Smooth muscle cell (in vitro differentiated cells): ENCODE results near the gene AK4. TPM values are rescaled to one million over a fixed set of nuclear protein-coding genes. Genes with fewer than 3 reads are reported as not detected.

Experiments
- DNase-seq: peaks from one replicate; lab custom pipeline; 2025; ENCODE audit not compliant: unreplicated experiment; lab: John Stamatoyannopoulos, UW
- H2AFZ ChIP-seq: fragments of 200-600 bp; sonication (generic); 2 replicates; pipeline ENCODE4 v1.6.0; 2016; ENCODE audit warnings: antibody characterized with exemption, low read depth, mild to moderate bottlenecking
- H3F3A ChIP-seq: fragments of 200-600 bp; sonication (generic); 2 replicates; pipeline ENCODE4 v1.6.0; 2017; ENCODE audit warnings: antibody characterized with exemption, low read depth
- H3K27ac ChIP-seq: fragments of 200-600 bp; sonication (generic); 2 replicates; pipeline ENCODE4 v1.5.1; 2016; ENCODE audit warnings: low read depth, mild to moderate bottlenecking
- H3K27me3 ChIP-seq: fragments of 200-600 bp; sonication (generic); 2 replicates; pipeline ENCODE4 v1.6.1; 2016; ENCODE audit warnings: low read depth, mild to moderate bottlenecking
- H3K36me3 ChIP-seq: fragments of 200-600 bp; sonication (generic); 2 replicates; pipeline ENCODE4 v1.5.1; 2016; ENCODE audit warnings: low read depth
- H3K4me1 ChIP-seq: fragments of 200-600 bp; sonication (generic); 2 replicates; pipeline ENCODE4 v1.5.1; 2016; ENCODE audit warnings: low read depth
- H3K4me2 ChIP-seq: fragments of 200-600 bp; sonication (generic); 2 replicates; pipeline ENCODE4 v1.6.0; 2016; ENCODE audit warnings: mild to moderate bottlenecking
- H3K4me3 ChIP-seq: fragments of 200-600 bp; sonication (generic); 2 replicates; pipeline ENCODE4 v1.5.1; 2016; ENCODE audit warnings: mild to moderate bottlenecking
- H3K79me2 ChIP-seq: fragments of 200-600 bp; sonication (generic); 2 replicates; pipeline ENCODE4 v1.6.0; 2016; ENCODE audit warnings: low read depth, mild to moderate bottlenecking
- H3K9ac ChIP-seq: fragments of 200-600 bp; sonication (generic); 2 replicates; pipeline ENCODE4 v1.6.0; 2016; ENCODE audit warnings: low read depth
- H3K9me3 ChIP-seq: fragments of 200-600 bp; sonication (generic); replicated peaks from 2 replicates; pipeline ENCODE4 v1.5.1; 2016; ENCODE audit warnings: low read depth
- H4K20me1 ChIP-seq: fragments of 200-600 bp; sonication (generic); 2 replicates; pipeline ENCODE4 v1.6.0; 2016; ENCODE audit warnings: low read depth
- WGBS: methylation state at CpG from one replicate; pipeline ENCODE4 v1.1.7; 2016; ENCODE audit warnings: low lambda C conversion rate; 5-methylcytosine and 5-hydroxymethylcytosine counted together
- polyA plus RNA-seq: library from polyadenylated mRNA; unstranded; fragments of >200 nt; fragmentation: Nextera tagmentation; extraction: Ambion mirVana; gene quantifications from 2 replicates; pipeline ENCODE4 v1.2.1, GENCODE V29; 2016
- total RNA-seq: library from RNA; depleted of rRNA; stranded (reverse); fragments of >200 nt; gene quantifications from 2 replicates; pipeline ENCODE4 v1.2.3, GENCODE V29; 2014
- TF ChIP-seq, protein P1 (sequence below): fragments of 200-600 bp; sonication (generic); IDR thresholded peaks from 2 replicates; pipeline ENCODE4 v1.5.1; 2017; ENCODE audit warnings: borderline replicate concordance, mild to moderate bottlenecking, antibody characterized with exemption; ENCODE audit not compliant: insufficient read depth, poor library complexity, severe bottlenecking

AK4 gene
- total and polyA plus RNA-seq, 2 experiments from 2014 or later, result 52.9 to 61.4 TPM

- no peaks in the 10 kb centered on the region for H3F3A ChIP-seq
- H4K20me1 ChIP-seq, result peaks cover 100% of the 10 kb centered on the region
- TF ChIP-seq, protein P1, sequence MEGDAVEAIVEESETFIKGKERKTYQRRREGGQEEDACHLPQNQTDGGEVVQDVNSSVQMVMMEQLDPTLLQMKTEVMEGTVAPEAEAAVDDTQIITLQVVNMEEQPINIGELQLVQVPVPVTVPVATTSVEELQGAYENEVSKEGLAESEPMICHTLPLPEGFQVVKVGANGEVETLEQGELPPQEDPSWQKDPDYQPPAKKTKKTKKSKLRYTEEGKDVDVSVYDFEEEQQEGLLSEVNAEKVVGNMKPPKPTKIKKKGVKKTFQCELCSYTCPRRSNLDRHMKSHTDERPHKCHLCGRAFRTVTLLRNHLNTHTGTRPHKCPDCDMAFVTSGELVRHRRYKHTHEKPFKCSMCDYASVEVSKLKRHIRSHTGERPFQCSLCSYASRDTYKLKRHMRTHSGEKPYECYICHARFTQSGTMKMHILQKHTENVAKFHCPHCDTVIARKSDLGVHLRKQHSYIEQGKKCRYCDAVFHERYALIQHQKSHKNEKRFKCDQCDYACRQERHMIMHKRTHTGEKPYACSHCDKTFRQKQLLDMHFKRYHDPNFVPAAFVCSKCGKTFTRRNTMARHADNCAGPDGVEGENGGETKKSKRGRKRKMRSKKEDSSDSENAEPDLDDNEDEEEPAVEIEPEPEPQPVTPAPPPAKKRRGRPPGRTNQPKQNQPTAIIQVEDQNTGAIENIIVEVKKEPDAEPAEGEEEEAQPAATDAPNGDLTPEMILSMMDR, result no peak
- H3K27me3 ChIP-seq, result no peaks in the 10 kb centered on the region
- H3K4me2 ChIP-seq, result no peak overlapping the region
- H3K79me2 ChIP-seq, result peaks cover 46% of the 10 kb centered on the region
- no peak for DNase-seq
- H3K9me3 ChIP-seq, result no peaks in the 10 kb centered on the region
- no peak overlapping the region for H3K4me3 ChIP-seq
- 30% methylated on average over 1 of the region's 1 CpG for WGBS
- no peak overlapping the region for H3K27ac ChIP-seq
- H3K9ac ChIP-seq, result no peak overlapping the region
- no peaks in the 10 kb centered on the region for H3K4me1 ChIP-seq
- no peak overlapping the region for H2AFZ ChIP-seq
- H3K36me3 ChIP-seq, result no peaks in the 10 kb centered on the region
Measured at GRCh38 chr1:65180977-65181376, 33.0 kb downstream of the AK4 start.

DNA sequence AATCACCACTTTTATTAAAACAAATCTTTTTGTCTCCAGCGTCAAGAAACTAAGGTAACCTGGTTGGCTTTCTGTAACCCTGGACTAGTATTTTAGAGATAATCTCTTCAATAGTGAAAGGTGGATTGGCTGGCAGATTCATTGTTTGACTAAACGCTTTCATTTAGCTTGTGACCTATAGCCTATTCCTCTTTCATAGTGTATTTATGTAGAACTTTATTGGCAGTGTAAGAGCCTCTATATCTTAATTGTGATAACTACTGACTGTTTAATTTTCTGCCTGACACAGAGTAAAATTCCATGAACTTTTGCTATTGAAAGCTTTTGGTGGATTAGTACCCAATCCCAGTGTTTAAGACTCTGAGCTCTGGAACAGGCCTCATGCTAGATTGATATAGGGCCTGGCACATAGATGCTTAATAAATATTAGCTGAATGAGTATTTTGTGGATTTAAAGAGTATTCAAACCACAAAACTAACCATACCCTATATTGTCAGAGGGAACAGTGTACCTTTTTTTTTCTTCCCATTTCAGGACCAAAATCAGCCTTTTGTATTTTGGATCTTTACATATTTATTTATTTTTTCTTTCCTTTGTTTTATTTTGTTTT is 34.8 kb downstream of the AK4 start:
- Histone ChIP-seq H3K9ac (no peak overlapping the region), H3K4me2 (no peak overlapping the region), H3K36me3 (no peaks in the 10 kb centered on the region), H2AFZ (no peak overlapping the region), H3K27me3 (no peaks in the 10 kb centered on the region), H3K9me3 (no peaks in the 10 kb centered on the region), H3K27ac (no peak overlapping the region), H3F3A (no peaks in the 10 kb centered on the region), H3K4me3 (no peak overlapping the region), H3K79me2 (peaks cover 43% of the 10 kb centered on the region), H4K20me1 (peaks cover 99% of the 10 kb centered on the region), H3K4me1 (no peaks in the 10 kb centered on the region)
- WGBS, result 81% methylated on average over 2 of the region's 2 CpGs
- no peak for DNase-seq
- TF ChIP-seq, protein P1, result no peak

DNA sequence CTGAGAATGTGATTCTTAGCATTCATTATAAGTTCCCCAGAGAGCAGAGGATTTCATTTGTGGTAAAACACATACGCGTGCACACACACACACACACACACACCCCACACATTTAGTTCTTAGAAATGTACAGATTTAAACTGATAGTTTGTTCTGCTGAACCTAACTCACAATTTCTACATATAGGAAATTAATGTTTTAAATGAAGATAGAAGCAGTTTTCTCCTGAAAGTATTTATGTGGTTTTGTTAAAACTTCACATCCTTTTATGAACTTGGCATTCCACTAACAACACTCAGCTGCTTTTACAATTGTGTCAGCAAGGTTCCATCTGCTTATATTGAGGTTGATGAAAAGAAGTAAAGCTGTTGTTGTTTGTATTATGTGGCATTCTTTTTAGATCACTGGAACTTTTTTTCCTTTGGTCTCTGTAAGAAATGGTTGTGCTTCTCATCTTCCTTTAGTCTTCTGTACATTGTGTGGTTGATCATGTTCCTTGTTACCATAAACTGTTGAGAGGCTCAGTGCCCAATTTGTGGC is 41.6 kb downstream of the AK4 start:
- Histone ChIP-seq H2AFZ (no peak overlapping the region), H3K27me3 (no peaks in the 10 kb centered on the region), H3K4me2 (peak overlapping the region; percentile 14), H4K20me1 (peaks cover 99% of the 10 kb centered on the region), H3K4me1 (peaks cover 7% of the 10 kb centered on the region), H3K9me3 (no peaks in the 10 kb centered on the region), H3K27ac (no peak overlapping the region), H3F3A (no peaks in the 10 kb centered on the region), H3K79me2 (peaks cover 11% of the 10 kb centered on the region), H3K36me3 (no peaks in the 10 kb centered on the region), H3K9ac (no peak overlapping the region), H3K4me3 (no peak overlapping the region)
- TF ChIP-seq, protein P1, result no peak
- 86% methylated on average over 2 of the region's 2 CpGs for WGBS
- no peak for DNase-seq

DNA sequence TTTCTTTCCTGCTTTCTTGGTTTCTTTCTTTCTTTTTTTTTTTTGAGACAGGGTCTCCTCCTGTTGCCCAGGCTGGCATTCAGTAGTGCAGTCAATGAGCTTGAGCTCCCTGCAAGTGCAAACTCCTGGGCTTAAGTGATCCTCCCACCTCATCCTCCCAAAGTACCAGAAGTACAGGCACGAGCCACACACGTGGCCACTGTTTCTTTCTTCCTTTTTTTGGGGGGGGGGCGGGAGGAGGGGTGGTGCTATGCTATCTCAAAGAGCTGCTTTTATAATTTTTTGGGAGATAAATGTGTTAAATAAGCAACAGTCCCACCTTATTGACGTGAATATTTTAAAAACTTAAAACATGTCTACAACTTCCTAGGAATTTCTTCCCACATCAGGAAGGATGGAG is 42.2 kb downstream of the AK4 start:
- WGBS, result 82% methylated on average over 4 of the region's 4 CpGs
- peak overlapping the region; percentile 14 for H3K4me2 ChIP-seq
- no peaks in the 10 kb centered on the region for H3K27me3 ChIP-seq
- H3K9me3 ChIP-seq, result no peaks in the 10 kb centered on the region
- peaks cover 8% of the 10 kb centered on the region for H3K79me2 ChIP-seq
- H3K36me3 ChIP-seq, result no peaks in the 10 kb centered on the region
- H3K9ac ChIP-seq, result no peak overlapping the region
- H2AFZ ChIP-seq, result no peak overlapping the region
- no peak overlapping the region for H3K4me3 ChIP-seq
- no peaks in the 10 kb centered on the region for H3F3A ChIP-seq
- TF ChIP-seq, protein P1, result no peak
- peaks cover 7% of the 10 kb centered on the region for H3K4me1 ChIP-seq
- no peak overlapping the region for H3K27ac ChIP-seq
- H4K20me1 ChIP-seq, result peaks cover 99% of the 10 kb centered on the region
- no peak for DNase-seq
